HG02642 (cell line): ENCODE measurements around the gene MVK.

ENCODE experiments used
- ATAC-seq: cut with Tn5 transposase; IDR thresholded peaks from one replicate; pipeline ENCODE4 v1.9.1; 2021; ENCODE audit warnings: mild to moderate bottlenecking; ENCODE audit not compliant: unreplicated experiment, poor library complexity

MVK gene

GRCh38 chr12:109605016-109605415 lies 31.4 kb downstream of the MVK start:
- ATAC-seq: no peak

- no peak for ATAC-seq
Measured at GRCh38 chr12:109605599-109606228, 32.1 kb downstream of the MVK start.

GRCh38 chr12:109606320-109607028 lies 32.9 kb downstream of the MVK start:
- ATAC-seq: no peak

GRCh38 chr12:109607618-109608017 lies 34.0 kb downstream of the MVK start:
- ATAC-seq: no peak

- ATAC-seq: no peak
Measured at GRCh38 chr12:109608270-109608669, 34.7 kb downstream of the MVK start.

- ATAC-seq: no peak
Measured at GRCh38 chr12:109608793-109609192, 35.2 kb downstream of the MVK start.

- ATAC-seq: no peak
Measured at GRCh38 chr12:109609342-109609741, 35.7 kb downstream of the MVK start.

- no peak for ATAC-seq
Measured at GRCh38 chr12:109610523-109610922, 36.9 kb downstream of the MVK start.

GRCh38 chr12:109611223-109611622 lies 37.6 kb downstream of the MVK start:
- no peak for ATAC-seq

- no peak for ATAC-seq
Measured at GRCh38 chr12:109612003-109612402, 38.4 kb downstream of the MVK start.

- no peak for ATAC-seq
Measured at GRCh38 chr12:109612975-109613502, 39.4 kb downstream of the MVK start.

- ATAC-seq: no peak
Measured at GRCh38 chr12:109613649-109614455, 40.3 kb downstream of the MVK start.

- no peak for ATAC-seq
Measured at GRCh38 chr12:109615556-109616229, 42.1 kb downstream of the MVK start.

- no peak for ATAC-seq
Measured at GRCh38 chr12:109617491-109617890, 43.9 kb downstream of the MVK start.

GRCh38 chr12:109618082-109618481 lies 44.5 kb downstream of the MVK start:
- ATAC-seq: no peak

GRCh38 chr12:109619002-109619604 lies 45.5 kb downstream of the MVK start:
- no peak for ATAC-seq

GRCh38 chr12:109621211-109621694 lies 47.7 kb downstream of the MVK start:
- no peak for ATAC-seq

GRCh38 chr12:109621901-109622364 lies 48.3 kb downstream of the MVK start:
- ATAC-seq: no peak

GRCh38 chr12:109624467-109624866 lies 50.9 kb downstream of the MVK start:
- ATAC-seq: no peak

GRCh38 chr12:109625131-109625559 lies 51.6 kb downstream of the MVK start:
- no peak for ATAC-seq
